HG03060 (cell line): ENCODE data around the gene LHX3.

ENCODE experiments used
- ATAC-seq: cut with Tn5 transposase; IDR thresholded peaks from one replicate; pipeline ENCODE4 v1.9.1; 2021; ENCODE audit warnings: low read depth, moderate number of reproducible peaks; ENCODE audit not compliant: unreplicated experiment

The LHX3 gene

GRCh38 chr9:136179761-136180160 lies 25.2 kb downstream of the LHX3 start:
- ATAC-seq = no peak

- no peak for ATAC-seq
These were observed 25.8 kb downstream of the LHX3 start for GRCh38 chr9:136179101-136179616.

GRCh38 chr9:136178773-136179075 lies 26.2 kb downstream of the LHX3 start:
- ATAC-seq = no peak

- no peak for ATAC-seq
These were observed 26.7 kb downstream of the LHX3 start for GRCh38 chr9:136178061-136178772.

- ATAC-seq = no peak
These were observed 27.7 kb downstream of the LHX3 start for GRCh38 chr9:136177224-136177623.

GRCh38 chr9:136175616-136176197 lies 29.2 kb downstream of the LHX3 start:
- ATAC-seq = no peak

- no peak for ATAC-seq
These were observed 29.9 kb downstream of the LHX3 start for GRCh38 chr9:136174779-136175615.

GRCh38 chr9:136173648-136174290 lies 31.2 kb downstream of the LHX3 start:
- no peak for ATAC-seq

- ATAC-seq = no peak
These were observed 32.4 kb downstream of the LHX3 start for GRCh38 chr9:136172412-136173079.

GRCh38 chr9:136171801-136172411 lies 33.0 kb downstream of the LHX3 start:
- ATAC-seq = no peak

GRCh38 chr9:136171009-136171800 lies 33.7 kb downstream of the LHX3 start:
- ATAC-seq = no peak

- no peak for ATAC-seq
These were observed 34.7 kb downstream of the LHX3 start for GRCh38 chr9:136170006-136170901.

GRCh38 chr9:136169495-136169894 lies 35.4 kb downstream of the LHX3 start:
- no peak for ATAC-seq

GRCh38 chr9:136163248-136163850 lies 41.6 kb downstream of the LHX3 start:
- no peak for ATAC-seq

GRCh38 chr9:136160995-136161610 lies 43.8 kb downstream of the LHX3 start:
- ATAC-seq = no peak

- ATAC-seq = no peak
These were observed 44.5 kb downstream of the LHX3 start for GRCh38 chr9:136160381-136160841.

- no peak for ATAC-seq
These were observed 45.1 kb downstream of the LHX3 start for GRCh38 chr9:136159851-136160250.
